Testis (tissue), 3 donors: ENCODE results near the gene GLIS1. TPM values are rescaled to one million over a fixed set of nuclear protein-coding genes. Genes with fewer than 3 reads are reported as not detected.
"Not testable (repeated sequence)": the region's sequence is repeated elsewhere in the genome, so short reads cannot be mapped to it uniquely, and the experiment has no call there.

Source experiments
- DNase-seq: peaks from one replicate; pipeline ENCODE4 v3.0.0-alpha.2; 2019
- H3K27ac ChIP-seq, 2 donors: fragments of 200-600 bp; sonication (generic); one replicate each; pipeline ENCODE4 v1.5.1; 2019
- H3K27me3 ChIP-seq: fragments of 200-600 bp; sonication (generic); one replicate; pipeline ENCODE4 v1.5.1; 2019
- H3K36me3 ChIP-seq: fragments of 200-600 bp; sonication (generic); one replicate; pipeline ENCODE4 v1.5.1; 2017; ENCODE audit warnings: low read depth; ENCODE audit errors: missing control alignments
- H3K4me1 ChIP-seq: fragments of 200-600 bp; sonication (generic); one replicate; pipeline ENCODE4 v1.5.1; 2019
- H3K4me3 ChIP-seq, 2 donors: fragments of 200-600 bp; sonication (generic); one replicate each; pipeline ENCODE4 v1.5.1; 2017 to 2019
- H3K9me3 ChIP-seq: fragments of 200-600 bp; sonication (generic); one replicate; pipeline ENCODE4 v1.5.1; 2017
- CTCF ChIP-seq, 3 experiments: fragments of 450-650 bp in 2 of 3; fragments of 200-600 bp in 1 of 3; sonication (generic) in 1 of 3; IDR thresholded peaks; one replicate each; pipeline ENCODE4 v1.5.1; 2016 to 2019; ENCODE audit warnings: antibody characterized with exemption in 3 of 3, mild to moderate bottlenecking in 2 of 3, moderate library complexity in 1 of 3
- POLR2A ChIP-seq: fragments of 450-650 bp; IDR thresholded peaks from one replicate; pipeline ENCODE4 v1.6.1; 2017; ENCODE audit warnings: antibody characterized with exemption, mild to moderate bottlenecking, moderate library complexity
- WGBS, 2 donors: methylation state at CpG; one replicate each; pipeline ENCODE4 v1.1.5; 2018; 5-methylcytosine and 5-hydroxymethylcytosine counted together
- intact Hi-C: fragments of 100-400 bp; cut with DNase I; formaldehyde crosslinking; loops from one replicate; pipeline ENCODE4 v1.15.1; 2023; ENCODE audit warnings: low total_unique reads
- polyA plus RNA-seq: library from polyadenylated mRNA; stranded (reverse); fragments of 350-450 nt; fragmentation: Illumina TruSeq; extraction: RNeasy Lipid Tissue Mini Kit (QIAGEN cat#74804); gene quantifications from one replicate; pipeline ENCODE4 v1.2.3, GENCODE V29; 2014; ENCODE audit warnings: low read depth, low replicate concordance; ENCODE audit not compliant: insufficient read depth
- total RNA-seq, 2 donors: library from RNA; depleted of rRNA; stranded (reverse); fragments of >200 nt; gene quantifications; one replicate each; pipeline ENCODE4 v1.2.3, GENCODE V29; 2016

Gene GLIS1
- total and polyA plus RNA-seq, 3 donors from 2014 or later: 2.9 to 6.1 (median 3.8) TPM

GRCh38 chr1:53557369-53557768, 181.6 kb downstream of the GLIS1 start:
- H3K36me3 ChIP-seq: no peaks in the 10 kb centered on the region

GRCh38 chr1:53556657-53557227, 182.2 kb downstream of the GLIS1 start:
- no peak for DNase-seq
- intact Hi-C loops: no loop called here

More at GRCh38 chr1:53557369-53557768, 181.6 kb downstream of the GLIS1 start:
- Histone ChIP-seq H3K9me3 (no peaks in the 10 kb centered on the region), H3K4me1 (no peaks in the 10 kb centered on the region), H3K27me3 (no peaks in the 10 kb centered on the region), H3K4me3 (no peak overlapping the region), H3K27ac (no peak overlapping the region)
- TF ChIP-seq CTCF (IDR thresholded peaks at IDR 0.05): no peak
- no peak for TF ChIP-seq POLR2A
- intact Hi-C loops: no loop called here
- no peak for DNase-seq
- WGBS, 2 donors: 78 to 84% methylated on average over 4 of the region's 4 CpGs

GRCh38 chr1:53555620-53556326, 183.2 kb downstream of the GLIS1 start:
- 88 to 92% methylated on average over 2 of the region's 2 CpGs for WGBS, 2 donors
- H3K9me3 ChIP-seq, DNase-seq, intact Hi-C loops, H3K27me3 ChIP-seq, H3K4me1 ChIP-seq, H3K27ac ChIP-seq, H3K36me3 ChIP-seq, H3K4me3 ChIP-seq: not testable (repeated sequence)

More at GRCh38 chr1:53556657-53557227, 182.2 kb downstream of the GLIS1 start:
- no peaks in the 10 kb centered on the region for H3K27me3 ChIP-seq
- no peaks in the 10 kb centered on the region for H3K4me1 ChIP-seq
- TF ChIP-seq CTCF (IDR thresholded peaks at IDR 0.05) (no peak), POLR2A (no peak)
- H3K9me3 ChIP-seq: no peaks in the 10 kb centered on the region
- H3K36me3 ChIP-seq: no peaks in the 10 kb centered on the region
- WGBS, 2 donors: 96 to 100% methylated on average over 2 to 3 of the region's 3 CpGs
- H3K27ac ChIP-seq: no peak overlapping the region
- H3K4me3 ChIP-seq: no peak overlapping the region

- DNase-seq: no peak
- Histone ChIP-seq H3K4me3 (no peak overlapping the region), H3K9me3 (no peaks in the 10 kb centered on the region), H3K27me3 (no peaks in the 10 kb centered on the region), H3K36me3 (no peaks in the 10 kb centered on the region), H3K27ac (no peak overlapping the region), H3K4me1 (no peaks in the 10 kb centered on the region)
- TF ChIP-seq CTCF (IDR thresholded peaks at IDR 0.05): no peak
- TF ChIP-seq POLR2A: no peak
- 84 to 93% methylated on average over 7 to 11 of the region's 11 CpGs for WGBS, 2 donors
- intact Hi-C loops: no loop called here
Observed at GRCh38 chr1:53554592-53555305, 184.2 kb downstream of the GLIS1 start.

GRCh38 chr1:53553734-53554509, 185.0 kb downstream of the GLIS1 start:
- Histone ChIP-seq H3K27ac (no peak overlapping the region), H3K27me3 (no peaks in the 10 kb centered on the region), H3K36me3 (no peaks in the 10 kb centered on the region), H3K4me1 (no peaks in the 10 kb centered on the region), H3K9me3 (no peaks in the 10 kb centered on the region), H3K4me3 (no peak overlapping the region)
- TF ChIP-seq POLR2A (no peak), CTCF (IDR thresholded peaks at IDR 0.05) (no peak)
- no peak for DNase-seq
- intact Hi-C loops: no loop called here
- WGBS, 2 donors: 86 to 89% methylated on average over 5 to 8 of the region's 8 CpGs
